Adrenal gland (tissue), 5 donors: Measurements from ENCODE around the gene CHST11.

Experiments
- POLR2A ChIP-seq, 2 donors: fragments of 450-650 bp; IDR thresholded peaks; one replicate each; pipeline ENCODE4 v1.6.1; 2017; ENCODE audit warnings: antibody characterized with exemption in 2 of 2, mild to moderate bottlenecking in 2 of 2, moderate library complexity in 1 of 2
- TF ChIP-seq, protein P1 (sequence below), 6 experiments: fragments of 450-650 bp in 4 of 6; fragments of 200-600 bp in 2 of 6; sonication (generic) in 1 of 6; IDR thresholded peaks; 1 replicate in 5 of 6; 2 replicates in 1 of 6; pipeline versions ENCODE4 v1.5.1 to v1.8.0; 2016 to 2021; ENCODE audit warnings: antibody characterized with exemption in 6 of 6, mild to moderate bottlenecking in 2 of 6, moderate library complexity in 1 of 6
- donor health status: DM: no; HTN: no; CAD: no.

DNA sequence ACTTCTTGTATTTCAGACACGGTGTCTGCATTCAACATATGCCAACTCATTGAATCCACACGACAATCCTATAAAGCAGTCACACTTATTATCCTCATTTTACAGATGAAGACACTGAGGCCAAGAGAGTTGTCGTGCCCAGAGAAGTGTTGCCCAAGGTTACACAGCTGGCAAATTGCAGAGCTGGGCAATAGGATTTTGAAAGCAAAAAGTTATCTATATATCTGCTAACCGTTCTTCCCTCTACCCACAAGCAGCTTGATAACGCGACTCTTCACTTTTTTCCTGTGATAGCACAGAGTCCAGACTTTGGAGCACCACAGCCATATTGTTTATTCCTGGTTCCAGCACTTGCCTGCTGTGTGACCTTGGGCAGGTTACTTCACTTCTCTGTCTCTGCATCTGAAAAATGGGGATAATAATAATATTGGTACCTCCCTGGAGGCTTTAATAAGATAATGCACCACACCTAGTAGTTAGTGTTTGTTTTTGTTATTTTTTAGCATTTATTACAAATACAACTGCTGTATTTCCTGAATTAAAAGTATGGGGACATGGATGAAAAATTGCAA lies 82.2 kb downstream of the CHST11 start:
- TF ChIP-seq, protein P1, sequence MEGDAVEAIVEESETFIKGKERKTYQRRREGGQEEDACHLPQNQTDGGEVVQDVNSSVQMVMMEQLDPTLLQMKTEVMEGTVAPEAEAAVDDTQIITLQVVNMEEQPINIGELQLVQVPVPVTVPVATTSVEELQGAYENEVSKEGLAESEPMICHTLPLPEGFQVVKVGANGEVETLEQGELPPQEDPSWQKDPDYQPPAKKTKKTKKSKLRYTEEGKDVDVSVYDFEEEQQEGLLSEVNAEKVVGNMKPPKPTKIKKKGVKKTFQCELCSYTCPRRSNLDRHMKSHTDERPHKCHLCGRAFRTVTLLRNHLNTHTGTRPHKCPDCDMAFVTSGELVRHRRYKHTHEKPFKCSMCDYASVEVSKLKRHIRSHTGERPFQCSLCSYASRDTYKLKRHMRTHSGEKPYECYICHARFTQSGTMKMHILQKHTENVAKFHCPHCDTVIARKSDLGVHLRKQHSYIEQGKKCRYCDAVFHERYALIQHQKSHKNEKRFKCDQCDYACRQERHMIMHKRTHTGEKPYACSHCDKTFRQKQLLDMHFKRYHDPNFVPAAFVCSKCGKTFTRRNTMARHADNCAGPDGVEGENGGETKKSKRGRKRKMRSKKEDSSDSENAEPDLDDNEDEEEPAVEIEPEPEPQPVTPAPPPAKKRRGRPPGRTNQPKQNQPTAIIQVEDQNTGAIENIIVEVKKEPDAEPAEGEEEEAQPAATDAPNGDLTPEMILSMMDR (IDR thresholded peaks at IDR 0.05): no peak
- TF ChIP-seq POLR2A (IDR thresholded peaks at IDR 0.05): no peak
